ENCODE data around the gene MVD.

MVD gene

DNA sequence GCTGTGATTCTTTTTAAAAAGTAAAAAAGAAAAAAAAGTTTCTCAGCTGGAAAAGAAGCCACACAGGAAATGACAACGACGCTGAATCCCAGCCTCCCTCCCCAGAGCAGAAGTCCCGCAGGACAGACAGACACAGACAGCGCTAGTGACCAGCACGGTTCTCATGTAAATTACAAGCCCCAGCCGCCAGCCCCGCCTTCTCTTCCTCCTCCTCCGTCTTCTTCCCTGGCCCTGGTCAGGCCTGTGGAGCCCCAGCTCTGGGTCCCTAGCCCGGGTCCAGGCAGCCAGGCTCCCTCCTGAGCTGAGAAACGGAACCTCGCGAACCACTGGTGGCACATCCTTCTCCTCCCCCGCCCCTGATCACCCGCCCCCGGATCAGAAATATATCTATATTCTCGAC lies 31.5 kb downstream of the MVD start:
- in situ Hi-C loops (cut with MboI; ENCODE audit: low pct_unique_long_range_greater_than_20kb, low sequenced_read_pairs, unreplicated experiment), result no loop called here
- TF ChIP-seq, protein P1, sequence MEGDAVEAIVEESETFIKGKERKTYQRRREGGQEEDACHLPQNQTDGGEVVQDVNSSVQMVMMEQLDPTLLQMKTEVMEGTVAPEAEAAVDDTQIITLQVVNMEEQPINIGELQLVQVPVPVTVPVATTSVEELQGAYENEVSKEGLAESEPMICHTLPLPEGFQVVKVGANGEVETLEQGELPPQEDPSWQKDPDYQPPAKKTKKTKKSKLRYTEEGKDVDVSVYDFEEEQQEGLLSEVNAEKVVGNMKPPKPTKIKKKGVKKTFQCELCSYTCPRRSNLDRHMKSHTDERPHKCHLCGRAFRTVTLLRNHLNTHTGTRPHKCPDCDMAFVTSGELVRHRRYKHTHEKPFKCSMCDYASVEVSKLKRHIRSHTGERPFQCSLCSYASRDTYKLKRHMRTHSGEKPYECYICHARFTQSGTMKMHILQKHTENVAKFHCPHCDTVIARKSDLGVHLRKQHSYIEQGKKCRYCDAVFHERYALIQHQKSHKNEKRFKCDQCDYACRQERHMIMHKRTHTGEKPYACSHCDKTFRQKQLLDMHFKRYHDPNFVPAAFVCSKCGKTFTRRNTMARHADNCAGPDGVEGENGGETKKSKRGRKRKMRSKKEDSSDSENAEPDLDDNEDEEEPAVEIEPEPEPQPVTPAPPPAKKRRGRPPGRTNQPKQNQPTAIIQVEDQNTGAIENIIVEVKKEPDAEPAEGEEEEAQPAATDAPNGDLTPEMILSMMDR (IDR thresholded peaks at IDR 0.05; ENCODE audit: extremely low read depth, insufficient read depth, missing control alignments), result no peak
- no peak for DNase-seq (ENCODE audit: low spot score)

DNA sequence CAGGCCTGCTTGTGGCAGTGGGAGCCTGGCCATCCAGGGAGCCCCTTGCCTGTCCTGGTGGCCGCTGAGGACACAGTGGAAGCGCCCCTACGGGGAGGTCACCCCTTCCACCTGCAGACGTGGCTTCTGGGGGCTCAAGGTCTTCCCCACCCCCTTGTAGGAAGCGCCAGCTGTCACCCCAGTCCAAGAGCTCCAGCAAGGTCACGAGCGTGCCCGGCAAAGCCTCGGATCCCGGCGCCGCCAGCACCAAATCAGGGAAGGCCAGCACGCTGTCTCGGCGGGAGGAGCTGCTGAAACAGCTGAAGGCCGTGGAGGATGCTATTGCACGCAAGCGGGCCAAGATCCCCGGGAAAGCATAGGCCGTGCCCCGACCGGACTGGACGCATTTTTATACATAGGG lies 31.9 kb downstream of the MVD start:
- TF ChIP-seq, protein P1 (IDR thresholded peaks at IDR 0.05; ENCODE audit: extremely low read depth, insufficient read depth, missing control alignments), result no peak
- in situ Hi-C loops (cut with MboI; ENCODE audit: low pct_unique_long_range_greater_than_20kb, low sequenced_read_pairs, unreplicated experiment), result no loop called here
- no peak for DNase-seq (ENCODE audit: low spot score)

DNA sequence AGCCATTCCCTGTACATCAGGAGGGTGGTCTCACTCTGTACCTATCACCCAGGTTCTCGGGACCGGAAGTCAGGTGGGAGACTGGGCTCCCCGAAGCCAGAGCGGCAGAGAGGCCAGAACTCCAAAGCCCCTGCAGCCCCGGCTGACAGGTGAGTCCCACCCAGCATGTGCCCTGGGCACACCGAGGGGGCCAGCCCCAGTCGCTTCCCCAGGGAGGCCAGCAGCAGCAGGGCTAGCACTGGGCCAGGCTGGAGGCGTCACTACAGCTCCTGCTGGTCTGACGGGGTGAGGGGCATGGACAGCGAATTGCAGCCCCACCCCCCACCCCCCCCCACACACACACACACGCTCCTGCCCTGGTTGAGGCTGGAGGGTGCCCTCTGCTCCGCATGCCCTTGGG lies 32.5 kb downstream of the MVD start:
- DNase-seq (ENCODE audit: low spot score), result no peak
- in situ Hi-C loops (cut with MboI; ENCODE audit: low pct_unique_long_range_greater_than_20kb, low sequenced_read_pairs, unreplicated experiment), result no loop called here
- TF ChIP-seq, protein P1 (IDR thresholded peaks at IDR 0.05; ENCODE audit: extremely low read depth, insufficient read depth, missing control alignments), result no peak

DNA sequence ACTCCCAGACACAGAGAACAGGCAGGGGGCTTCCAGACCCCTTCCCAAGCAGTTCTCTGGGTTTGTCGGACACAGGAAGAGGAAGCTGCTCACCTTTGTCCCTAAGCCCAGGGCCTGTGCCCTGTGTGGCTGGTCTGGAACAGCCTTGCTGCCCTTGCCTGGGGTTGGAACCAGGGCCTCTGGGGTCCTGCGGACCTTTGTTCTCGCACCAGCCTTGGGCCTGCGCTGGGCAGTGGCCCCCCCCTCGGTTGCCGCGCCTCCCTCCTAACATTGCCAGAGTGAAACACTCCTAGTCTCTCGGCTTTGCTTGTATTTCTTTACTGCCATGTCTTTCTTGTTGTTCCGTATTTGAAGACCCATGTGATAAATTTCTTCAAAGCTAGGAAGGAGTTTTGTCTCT lies 33.1 kb downstream of the MVD start:
- TF ChIP-seq, protein P1 (IDR thresholded peaks at IDR 0.05; ENCODE audit: extremely low read depth, insufficient read depth, missing control alignments), result no peak
- DNase-seq (ENCODE audit: low spot score), result no peak
- in situ Hi-C loops (cut with MboI; ENCODE audit: low pct_unique_long_range_greater_than_20kb, low sequenced_read_pairs, unreplicated experiment), result no loop called here

DNA sequence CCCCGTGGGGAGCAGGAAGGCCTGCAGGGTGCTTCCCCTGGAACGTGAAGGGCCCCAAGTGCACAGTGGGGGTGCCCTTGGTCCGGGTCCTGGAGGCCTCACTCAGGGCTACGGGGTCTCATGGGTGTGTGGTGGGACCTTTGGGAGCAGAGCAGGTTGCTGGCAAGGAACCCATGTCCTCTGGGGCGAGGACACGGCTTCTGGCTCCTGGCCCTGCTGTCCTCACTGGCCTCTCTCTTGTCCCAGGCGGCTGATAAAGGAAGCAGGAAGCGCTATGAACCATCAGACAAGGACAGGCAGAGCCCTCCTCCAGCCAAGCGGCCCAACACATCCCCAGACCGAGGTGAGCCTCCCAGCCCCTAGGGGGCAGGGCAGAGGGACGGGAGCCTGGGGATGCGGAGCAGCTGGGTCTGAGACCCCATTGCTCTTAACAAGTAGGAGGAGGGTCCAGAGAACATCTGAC lies 34.3 kb downstream of the MVD start:
- in situ Hi-C loops (cut with MboI; ENCODE audit: low pct_unique_long_range_greater_than_20kb, low sequenced_read_pairs, unreplicated experiment), result no loop called here
- DNase-seq (ENCODE audit: low spot score), result no peak
- TF ChIP-seq, protein P1 (IDR thresholded peaks at IDR 0.05; ENCODE audit: extremely low read depth, insufficient read depth, missing control alignments), result peak; percentile 38

DNA sequence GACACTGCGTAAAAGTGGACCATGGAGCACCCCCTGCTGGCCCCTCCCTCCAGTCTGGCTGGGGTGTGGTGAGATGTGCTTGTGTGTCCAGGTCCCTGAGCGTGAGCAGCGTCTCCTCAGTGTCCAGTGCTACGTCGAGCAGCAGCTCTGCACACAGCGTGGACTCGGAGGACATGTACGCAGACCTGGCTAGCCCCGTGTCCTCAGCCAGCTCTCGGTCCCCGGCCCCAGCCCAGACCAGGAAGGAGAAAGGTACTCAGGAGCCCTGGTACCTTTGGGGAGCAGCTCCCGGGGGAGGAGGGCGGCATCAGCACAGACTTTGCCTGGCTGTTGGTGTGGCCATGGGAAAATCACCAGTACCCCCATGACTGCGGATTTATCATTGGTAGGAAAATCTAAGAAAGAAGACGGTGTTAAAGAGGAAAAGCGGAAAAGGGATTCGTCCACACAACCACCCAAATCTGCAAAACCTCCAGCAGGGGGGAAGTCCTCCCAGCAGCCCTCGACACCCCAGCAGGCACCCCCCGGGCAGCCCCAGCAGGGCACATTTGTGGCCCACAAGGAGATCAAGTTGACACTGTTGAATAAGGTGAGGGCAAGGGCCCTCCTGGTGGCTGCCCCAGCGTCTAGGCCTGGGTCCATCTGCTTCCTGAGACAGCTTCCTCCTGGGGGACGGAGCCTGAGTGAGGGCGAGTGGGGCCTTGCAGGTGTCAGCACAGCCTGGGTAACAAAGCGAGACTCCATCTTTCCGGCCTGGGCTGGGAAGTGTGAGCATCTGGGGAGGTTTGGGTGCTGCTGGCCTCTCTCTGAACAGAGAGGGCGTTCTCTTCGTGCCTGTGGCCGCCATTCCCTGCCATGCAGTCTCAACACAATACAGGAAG lies 35.1 kb downstream of the MVD start:
- no peak for DNase-seq (ENCODE audit: low spot score)
- in situ Hi-C loops (cut with MboI; ENCODE audit: low pct_unique_long_range_greater_than_20kb, low sequenced_read_pairs, unreplicated experiment), result no loop called here
- TF ChIP-seq, protein P1 (IDR thresholded peaks at IDR 0.05; ENCODE audit: extremely low read depth, insufficient read depth, missing control alignments), result no peak

Measured in GM13977 (cell line).